ENCODE measurements around the gene CFAP73. TPM values are rescaled to one million over a fixed set of nuclear protein-coding genes. Genes with fewer than 3 reads are reported as not detected.
"Not testable (repeated sequence)": the region's sequence is repeated elsewhere in the genome, so short reads cannot be mapped to it uniquely, and the experiment has no call there.

CFAP73 gene
- total RNA-seq, 2 experiments from 2014 or later: 0.17 to 0.38 TPM

DNA sequence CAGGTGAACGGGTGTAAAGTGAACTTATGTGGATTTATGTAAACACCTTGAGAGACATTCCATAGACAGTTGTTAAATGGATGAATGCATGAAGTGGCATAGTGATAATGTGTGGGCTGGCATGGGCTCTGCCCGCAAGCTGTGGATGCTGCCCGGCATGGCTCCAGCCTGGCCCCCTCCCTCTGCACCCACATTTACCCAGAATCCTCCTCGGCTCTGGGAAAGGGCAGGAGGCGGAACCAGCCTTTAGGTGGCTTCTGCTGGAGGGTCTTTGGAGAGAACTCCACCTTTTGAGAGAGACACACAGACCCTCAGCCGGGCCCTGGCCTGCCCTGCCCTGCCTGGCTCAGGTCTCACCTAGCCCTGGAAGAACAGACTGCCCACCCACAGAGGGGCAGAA, 32.6 kb upstream of the CFAP73 start:
- POLR2A ChIA-PET: no interaction called here
- CTCF ChIA-PET: no interaction called here

DNA sequence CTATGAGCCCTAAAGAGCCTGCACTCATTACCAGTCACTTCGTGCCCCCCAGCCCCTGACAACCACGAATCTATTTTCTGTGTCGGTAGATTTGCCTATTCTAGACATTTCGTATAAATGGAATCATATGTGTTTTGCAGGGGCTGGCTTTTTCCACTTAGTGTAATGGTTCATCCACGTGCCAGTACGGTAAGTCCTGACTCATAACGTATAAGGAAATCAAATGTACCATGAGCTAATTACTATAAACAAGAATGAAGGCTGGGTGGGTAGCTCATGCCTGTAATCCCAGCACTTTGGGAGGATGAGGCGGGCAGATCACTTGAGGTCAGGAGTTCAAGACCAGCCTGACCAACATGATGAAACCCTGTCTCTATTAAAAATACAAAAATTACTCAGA, 31.8 kb upstream of the CFAP73 start:
- CTCF ChIA-PET, POLR2A ChIA-PET: not testable (repeated sequence)

DNA sequence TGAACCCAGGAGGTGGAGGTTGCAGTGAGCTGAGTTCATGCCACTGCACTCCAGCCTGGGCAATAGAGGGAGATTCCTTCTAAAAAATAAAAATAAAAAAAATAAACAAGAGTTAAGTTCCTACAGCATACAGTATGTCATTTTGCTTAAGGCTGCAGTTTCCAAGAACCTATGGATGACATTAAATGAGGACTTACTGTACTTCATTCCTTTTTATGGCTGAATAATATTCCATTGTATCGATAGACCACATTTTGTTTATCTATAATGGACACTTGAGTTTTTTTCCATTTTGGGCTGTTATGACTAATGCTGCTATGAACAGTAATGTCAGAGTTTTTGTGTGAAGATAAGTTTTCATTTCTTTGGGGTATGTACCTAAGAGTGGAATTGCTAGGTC, 31.4 kb upstream of the CFAP73 start:
- ChIA-PET POLR2A (no interaction called here), CTCF (no interaction called here)

- POLR2A ChIA-PET: no interaction called here
- CTCF ChIA-PET: interaction anchor here (1.0 kb wide), 1 partner anchor 54 kb away, joined by 3 read pairs; no protein-coding TSS in a partner anchor
Measured at GRCh38 chr12:113119980-113120669, 29.4 kb upstream of the CFAP73 start.

DNA sequence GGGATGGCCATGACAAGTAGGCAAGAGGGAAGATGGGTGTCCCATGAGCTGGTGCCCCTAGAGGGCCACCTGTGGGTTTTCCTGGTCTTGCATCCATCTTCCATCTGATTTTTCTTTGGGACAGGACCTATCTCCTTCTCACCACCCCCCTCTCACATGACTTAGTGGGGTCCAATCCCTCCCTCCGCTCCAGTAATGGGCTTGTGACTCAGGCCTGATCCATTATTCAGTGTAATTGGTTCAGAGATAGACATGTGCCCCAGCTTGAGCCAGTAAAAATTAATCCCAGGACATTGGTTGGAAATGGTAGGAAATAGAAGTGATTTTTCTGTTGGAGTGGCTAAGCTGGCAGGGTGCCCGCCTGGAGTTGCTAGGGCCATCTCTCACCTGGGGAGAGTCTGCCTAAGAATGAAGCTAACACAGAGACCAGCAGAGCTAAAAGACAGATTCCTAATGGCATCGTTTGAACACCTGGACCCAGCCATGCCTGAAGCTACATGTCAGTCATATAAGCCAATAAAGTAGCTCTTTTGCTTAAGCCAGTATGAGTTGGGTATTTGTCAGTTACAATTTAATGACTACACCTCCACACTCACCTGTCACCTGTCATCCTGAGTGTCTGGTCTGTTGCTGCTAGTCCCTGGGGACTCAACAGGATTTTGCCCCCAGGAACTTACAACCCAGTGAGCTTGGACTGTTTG, 28.7 kb upstream of the CFAP73 start:
- CTCF ChIA-PET: interaction anchor here (0.5 to 1.0 kb wide), 2 partner anchors 53 to 77 kb away, joined by 3 read pairs; no protein-coding TSS in a partner anchor
- POLR2A ChIA-PET: no interaction called here

- CTCF ChIA-PET: interaction anchor here (0.5 kb wide), 1 partner anchor 73 kb away, joined by 3 read pairs; no protein-coding TSS in a partner anchor
Measured at GRCh38 chr12:113127791-113128199, 21.7 kb upstream of the CFAP73 start.

DNA sequence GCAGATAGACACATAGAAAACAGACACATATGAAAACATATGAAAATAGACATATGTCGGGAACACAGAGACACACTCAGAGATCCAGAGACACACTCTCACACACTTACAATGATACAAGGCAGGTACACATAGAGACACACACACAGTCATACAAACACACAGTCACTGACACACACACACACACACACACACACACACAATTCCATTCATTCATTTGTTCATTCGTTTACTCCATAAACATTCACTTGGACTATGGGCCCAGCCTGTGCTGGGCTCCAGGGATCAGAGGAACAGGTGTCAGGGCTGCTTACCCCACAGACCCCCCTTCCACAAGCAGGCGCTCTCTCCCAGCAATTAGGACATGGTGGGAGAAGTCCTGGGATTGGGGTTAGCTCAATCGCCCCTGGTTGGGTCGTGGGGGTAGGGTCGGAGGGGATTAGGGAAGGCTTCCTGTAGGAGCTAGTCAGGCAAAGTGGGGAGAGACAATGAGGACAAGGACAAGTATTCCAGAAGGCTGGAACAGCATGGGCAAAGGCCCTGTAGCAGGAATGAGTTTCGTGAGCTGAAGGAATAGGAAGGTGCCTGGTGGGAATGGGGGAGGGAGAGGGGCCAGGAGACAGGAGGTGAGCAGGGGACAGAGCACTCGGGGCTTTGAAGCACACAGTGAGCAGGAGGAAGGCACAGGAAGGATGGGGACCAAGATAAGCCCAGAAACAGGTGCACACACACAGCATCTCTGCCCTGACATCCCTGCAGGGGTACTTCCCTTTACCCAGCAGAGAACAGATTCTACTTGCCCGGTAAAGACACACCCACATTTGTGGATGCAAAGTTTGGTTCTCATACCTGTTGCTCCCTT, 20.5 kb upstream of the CFAP73 start:
- POLR2A ChIA-PET: no interaction called here
- CTCF ChIA-PET: interaction anchor here (1.1 kb wide), 1 partner anchor 80 kb away, joined by 3 read pairs; no protein-coding TSS in a partner anchor

More at GRCh38 chr12:113127791-113128199, 21.7 kb upstream of the CFAP73 start:
- POLR2A ChIA-PET: no interaction called here

DNA sequence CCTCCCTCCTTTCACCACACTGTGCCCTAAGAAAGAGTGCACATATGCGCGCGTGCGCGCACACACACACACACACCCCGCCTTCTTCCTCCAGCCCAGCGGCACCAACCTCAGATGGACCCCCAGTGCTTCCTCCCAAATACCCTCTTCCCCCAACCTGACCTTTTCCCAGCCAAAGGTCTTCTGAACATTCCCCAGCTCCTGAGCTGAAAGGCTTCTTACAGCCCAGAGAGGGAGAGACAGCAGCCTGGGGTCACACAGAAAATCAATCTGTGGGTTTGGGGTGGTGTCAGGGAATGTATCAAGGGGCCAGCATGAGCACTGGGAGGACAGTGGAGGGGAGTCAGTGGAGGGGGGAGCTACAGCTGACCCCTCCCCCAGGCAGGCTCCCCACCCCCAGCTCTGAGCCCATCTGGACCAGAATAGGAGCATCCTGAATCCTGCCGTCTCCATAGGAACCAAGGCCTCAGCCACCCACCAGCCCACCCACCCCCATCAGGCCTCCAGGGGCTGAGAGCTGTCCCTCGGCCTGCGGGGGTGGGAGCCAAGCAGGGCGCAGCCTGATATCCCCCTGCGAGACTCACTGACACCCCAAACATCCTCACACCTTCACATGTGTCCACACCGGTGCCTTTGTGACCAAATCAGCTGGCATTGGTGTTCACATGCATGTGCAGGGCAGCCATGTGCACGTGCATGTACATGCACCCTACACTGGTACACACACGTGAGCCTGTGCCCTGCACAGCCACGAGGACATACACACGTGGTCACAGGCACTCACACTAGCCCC, 19.7 kb upstream of the CFAP73 start:
- ChIA-PET POLR2A (interaction anchor here (0.6 kb wide), 1 partner anchor 73 kb away, joined by 5 read pairs; the partner anchor contains the start of gene DTX1), CTCF (interaction anchor here (1.1 kb wide), 1 partner anchor 81 kb away, joined by 3 read pairs; no protein-coding TSS in a partner anchor)

DNA sequence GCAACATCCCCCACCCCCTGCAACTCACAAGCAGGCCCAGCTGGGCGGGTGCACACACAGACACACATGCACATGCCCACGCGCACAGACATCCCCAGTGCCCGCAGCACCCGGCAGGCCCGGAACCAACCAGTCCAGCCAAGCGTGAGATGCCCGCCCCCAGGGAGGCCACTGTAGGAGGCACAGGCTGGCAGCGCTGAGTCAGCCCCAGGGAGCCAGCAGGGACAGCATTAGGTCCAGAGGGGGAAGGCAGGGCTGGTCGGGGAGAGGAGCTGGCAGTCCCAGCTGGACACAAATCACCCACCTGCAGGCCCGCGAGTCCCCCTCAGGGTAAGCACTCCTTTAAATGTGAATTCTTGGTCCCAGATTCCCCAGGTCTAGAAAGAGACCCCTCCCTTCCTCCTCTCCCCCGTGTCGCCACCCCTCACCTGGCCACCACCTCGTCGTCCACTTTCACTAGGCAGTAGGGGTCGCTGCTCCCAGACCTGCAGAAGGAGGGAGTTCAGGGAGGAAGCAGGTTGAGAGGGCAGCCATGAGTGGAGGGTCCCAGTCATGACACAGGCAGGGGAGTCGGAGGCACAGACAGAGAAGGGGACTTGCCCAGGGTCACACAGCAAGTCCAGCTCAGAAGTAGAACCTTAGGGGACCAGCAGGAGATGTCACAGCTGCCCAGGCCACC, 18.9 kb upstream of the CFAP73 start:
- CTCF ChIA-PET: interaction anchor here (1.5 kb wide), 1 partner anchor 138 kb away, joined by 4 read pairs; no protein-coding TSS in a partner anchor
- POLR2A ChIA-PET: interaction anchor here (0.6 kb wide), 1 partner anchor 74 kb away, joined by 5 read pairs; the partner anchor contains the start of gene DTX1

GRCh38 chr12:113131556-113131955, 18.0 kb upstream of the CFAP73 start:
- ChIA-PET POLR2A (no interaction called here), CTCF (interaction anchor here (1.5 kb wide), 1 partner anchor 139 kb away, joined by 4 read pairs; no protein-coding TSS in a partner anchor)

GRCh38 chr12:113133036-113133435, 16.5 kb upstream of the CFAP73 start:
- ChIA-PET POLR2A (no interaction called here), CTCF (no interaction called here)

DNA sequence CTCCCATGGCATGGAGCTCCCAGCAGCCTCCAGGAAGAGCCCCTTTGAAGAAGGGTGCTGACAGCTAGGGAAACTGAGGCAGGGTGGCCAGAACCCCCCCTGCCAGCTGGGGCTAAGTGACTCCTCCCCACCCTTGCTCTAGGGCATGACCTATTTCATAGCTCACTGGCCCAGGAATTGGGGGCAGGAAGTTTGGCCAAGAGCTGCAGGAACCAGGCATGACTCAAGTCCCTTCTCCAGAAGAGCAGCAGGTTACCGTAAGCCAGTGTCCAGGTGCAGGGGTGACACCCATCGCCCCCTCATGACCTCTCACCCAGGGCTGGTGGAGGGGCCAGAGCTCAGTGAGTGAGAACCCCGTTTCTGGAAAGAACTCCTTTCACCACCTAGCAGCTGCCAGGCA, 15.9 kb upstream of the CFAP73 start:
- ChIA-PET POLR2A (no interaction called here), CTCF (interaction anchor here (0.9 to 1.2 kb wide), 3 partner anchors 8 to 136 kb away, joined by 3 read pairs; no protein-coding TSS in a partner anchor)

GRCh38 chr12:113134071-113134470, 15.5 kb upstream of the CFAP73 start:
- ChIA-PET CTCF (interaction anchor here (0.9 to 1.2 kb wide), 3 partner anchors 8 to 136 kb away, joined by 3 read pairs; no protein-coding TSS in a partner anchor), POLR2A (no interaction called here)

- POLR2A ChIA-PET: no interaction called here
- CTCF ChIA-PET: interaction anchor here (0.6 to 1.7 kb wide), 5 partner anchors 7 to 136 kb away, joined by 3 to 5 read pairs (median 3); no protein-coding TSS in a partner anchor
Measured at GRCh38 chr12:113134521-113134951, 15.0 kb upstream of the CFAP73 start.

- CTCF ChIA-PET: interaction anchor here (0.6 to 3.8 kb wide), 6 partner anchors 12 to 137 kb away, joined by 3 to 10 read pairs (median 4); no protein-coding TSS in a partner anchor
- POLR2A ChIA-PET: interaction anchor here (1.0 kb wide), 1 partner anchor 17 kb away, joined by 10 read pairs; no protein-coding TSS in a partner anchor
Measured at GRCh38 chr12:113135178-113136127, 14.1 kb upstream of the CFAP73 start, which contains the start of gene RASAL1. Gene RASAL1, minus strand, starts transcription at chr12:113135761. Its CDS starts 299 bp downstream, at chr12:113135462.

DNA sequence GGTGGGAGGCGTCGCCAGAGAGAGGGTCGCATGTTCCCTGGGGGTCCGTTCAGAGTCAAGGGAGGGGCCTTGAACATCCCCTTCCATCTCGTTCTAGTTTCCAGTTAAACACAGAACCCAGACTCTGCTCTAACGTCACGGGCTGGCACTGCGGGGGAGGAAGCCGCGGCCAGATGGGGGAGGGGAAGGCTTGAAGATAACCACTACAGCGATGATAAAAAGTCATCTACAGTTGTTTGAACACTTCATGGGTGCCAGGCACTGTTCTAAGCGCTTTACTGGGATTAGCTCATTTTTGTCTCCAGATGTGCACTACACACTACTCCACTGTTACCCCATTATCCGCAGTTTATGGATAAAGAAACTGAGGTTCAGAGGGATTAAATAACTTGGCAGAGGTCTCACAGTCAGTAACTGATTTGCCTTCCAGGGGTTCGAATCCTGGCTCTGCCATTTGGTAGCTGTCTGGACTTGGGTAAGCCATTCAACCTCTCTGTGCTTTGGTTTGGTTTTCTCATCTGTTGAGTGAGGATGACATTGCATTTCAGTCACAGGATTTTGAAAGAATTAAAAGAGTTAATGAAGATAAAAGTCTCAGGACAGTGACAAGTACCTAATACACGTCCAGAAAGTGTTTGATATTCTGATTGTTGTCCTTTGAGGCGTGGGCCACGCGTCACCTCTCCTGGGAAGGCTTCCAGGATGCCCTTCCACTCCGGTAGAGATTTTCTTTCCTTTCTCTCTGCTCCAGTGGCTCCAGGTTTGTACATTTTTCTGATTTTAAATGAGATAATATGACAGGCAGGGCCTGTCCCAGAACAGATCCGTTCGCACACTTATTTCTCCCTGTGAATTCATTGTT, 13.2 kb upstream of the CFAP73 start:
- CTCF ChIA-PET: interaction anchor here (1.2 to 3.8 kb wide), 3 partner anchors 13 to 88 kb away, joined by 3 to 10 read pairs (median 5); no protein-coding TSS in a partner anchor
- POLR2A ChIA-PET: no interaction called here
